SK-N-SH (cell line): ENCODE measurements around the gene IFNG. TPM values are rescaled to one million over a fixed set of nuclear protein-coding genes. Genes with fewer than 3 reads are reported as not detected.

Source experiments
- CTCF ChIA-PET: fragments of 300-600, 350-600 bp; formaldehyde crosslinking; extraction: SDS; loops from one replicate; lab custom pipeline; 2021; lab: Yijun Ruan, JAX
- POLR2A ChIA-PET: fragments of 350-600 bp; sonication (Branson Sonifier 250); formaldehyde crosslinking; extraction: SDS; loops from one replicate; lab custom pipeline; 2020; ENCODE audit warnings: antibody characterized with exemption, inconsistent platforms; lab: Yijun Ruan, JAX
- DNase-seq: peaks from one replicate; pipeline ENCODE4 v3.0.0; 2012
- H2AFZ ChIP-seq: fragments of 200-600 bp; sonication (generic); 2 replicates; pipeline ENCODE4 v1.8.1; 2016; ENCODE audit warnings: antibody characterized with exemption, mild to moderate bottlenecking, low read depth
- H3F3A ChIP-seq: fragments of 200-600 bp; sonication (generic); replicated peaks from 2 replicates; pipeline ENCODE3; 2016; ENCODE audit warnings: antibody characterized with exemption, mild to moderate bottlenecking; ENCODE audit not compliant: insufficient read depth
- H3K27ac ChIP-seq, 2 experiments: fragments of 200-500 bp in 1 of 2; fragments of 200-600 bp in 1 of 2; sonication (Bioruptor generic) in 1 of 2; sonication (generic), shearing (Covaris generic) in 1 of 2; 2 replicates each; pipeline versions ENCODE4 v1.5.1 to v1.6.1; 2014 to 2016; ENCODE audit warnings: low read depth in 2 of 2, inconsistent platforms in 1 of 2, low read length in 1 of 2, mild to moderate bottlenecking in 1 of 2, mixed read lengths in 1 of 2
- H3K27me3 ChIP-seq: fragments of 200-600 bp; sonication (generic), shearing (Covaris generic); 2 replicates; pipeline ENCODE4 v1.6.1; 2016; ENCODE audit warnings: mixed run types; ENCODE audit not compliant: insufficient read depth
- H3K36me3 ChIP-seq, 2 experiments: fragments of 200-500 bp in 1 of 2; fragments of 200-600 bp in 1 of 2; sonication (Bioruptor generic) in 1 of 2; sonication (generic) in 1 of 2; replicated peaks in 1 of 2; 2 replicates each; pipeline versions ENCODE3 to v1.5.1; 2014 to 2016; ENCODE audit warnings: low read length in 1 of 2, mild to moderate bottlenecking in 1 of 2; ENCODE audit not compliant: insufficient read depth in 2 of 2, control insufficient read depth in 1 of 2
- H3K4me1 ChIP-seq, 2 experiments: fragments of 200-500 bp in 1 of 2; fragments of 200-600 bp in 1 of 2; sonication (Bioruptor generic) in 1 of 2; sonication (generic), shearing (Covaris generic) in 1 of 2; 2 replicates each; pipeline versions ENCODE4 v1.5.1 to v1.6.1; 2014 to 2016; ENCODE audit warnings: low read depth in 1 of 2, low read length in 1 of 2, mixed run types in 1 of 2; ENCODE audit not compliant: insufficient read depth in 2 of 2, control insufficient read depth in 1 of 2
- H3K4me2 ChIP-seq: fragments of 200-600 bp; sonication (generic), shearing (Covaris generic); 2 replicates; pipeline ENCODE4 v1.6.1; 2017; ENCODE audit warnings: mixed run types
- H3K4me3 ChIP-seq, 2 experiments: fragments of 200-500 bp in 1 of 2; fragments of 200-600 bp in 1 of 2; sonication (Bioruptor generic) in 1 of 2; sonication (generic), shearing (Covaris generic) in 1 of 2; 2 replicates each; pipeline versions ENCODE4 v1.5.1 to v1.8.1; 2014 to 2016; ENCODE audit warnings: low read depth in 2 of 2, inconsistent platforms in 1 of 2, low read length in 1 of 2, mild to moderate bottlenecking in 1 of 2, mixed read lengths in 1 of 2, moderate library complexity in 1 of 2
- H3K79me2 ChIP-seq: fragments of 200-600 bp; sonication (generic); 2 replicates; pipeline ENCODE4 v1.8.1; 2017; ENCODE audit warnings: mild to moderate bottlenecking; ENCODE audit not compliant: insufficient read depth
- H3K9ac ChIP-seq: fragments of 200-600 bp; sonication (generic); 2 replicates; pipeline ENCODE4 v1.6.1; 2017; ENCODE audit warnings: mixed run types
- H3K9me2 ChIP-seq: fragments of 200-600 bp; sonication (generic); 2 replicates; pipeline ENCODE4 v1.6.1; 2017; ENCODE audit warnings: mixed run types
- H3K9me3 ChIP-seq: fragments of 200-600 bp; sonication (generic); 2 replicates; pipeline ENCODE4 v1.6.1; 2017; ENCODE audit warnings: mixed run types, mild to moderate bottlenecking, moderate library complexity
- H4K20me1 ChIP-seq: fragments of 200-600 bp; sonication (generic); 2 replicates; pipeline ENCODE4 v1.6.1; 2017; ENCODE audit warnings: mild to moderate bottlenecking, mixed run types; ENCODE audit not compliant: insufficient read depth
- CTCF ChIP-seq: fragments of 200-600 bp; sonication (generic); IDR thresholded peaks from 2 replicates; pipeline ENCODE4 v1.6.1; 2017; ENCODE audit warnings: antibody characterized with exemption, mild to moderate bottlenecking, moderate library complexity
- EZH2phosphoT487 ChIP-seq: fragments of 200-600 bp; sonication (generic); IDR thresholded peaks from 2 replicates; pipeline ENCODE4 v1.6.1; 2017; ENCODE audit warnings: low read depth, mixed run types, mild to moderate bottlenecking, antibody characterized with exemption, moderate library complexity, borderline replicate concordance
- FOSL2 ChIP-seq: IDR thresholded peaks from 2 replicates; pipeline ENCODE4 v1.4.0; 2012; ENCODE audit warnings: low read depth, mild to moderate bottlenecking, moderate library complexity, borderline replicate concordance
- REST ChIP-seq: IDR thresholded peaks from 2 replicates; pipeline ENCODE4 v1.6.1; 2012; ENCODE audit warnings: mild to moderate bottlenecking, low read depth, low read length, moderate library complexity
- SIN3A ChIP-seq: IDR thresholded peaks from 2 replicates; pipeline ENCODE4 v1.6.1; 2012; ENCODE audit warnings: low read depth, mild to moderate bottlenecking, low read length, moderate library complexity, borderline replicate concordance
- SMC3 ChIP-seq: IDR thresholded peaks from 2 replicates; pipeline ENCODE4 v1.6.1; 2012; ENCODE audit warnings: low read depth, low read length, improper control_type of control experiment
- TAF1 ChIP-seq: IDR thresholded peaks from 2 replicates; pipeline ENCODE4 v1.6.1; 2012; ENCODE audit warnings: low read depth, mild to moderate bottlenecking, low read length, moderate library complexity, borderline replicate concordance
- USF2 ChIP-seq: fragments of 150-350 bp; IDR thresholded peaks from 2 replicates; pipeline ENCODE4 v1.6.1; 2017; ENCODE audit warnings: antibody characterized with exemption, low read length, low read depth, borderline replicate concordance
- ZBTB33 ChIP-seq: IDR thresholded peaks from 2 replicates; pipeline ENCODE4 v1.4.0; 2012; ENCODE audit warnings: low read depth, borderline replicate concordance
- WGBS: methylation state at CpG from one replicate; pipeline ENCODE4 v1.1.6; 2017; ENCODE audit warnings: low lambda C conversion rate; 5-methylcytosine and 5-hydroxymethylcytosine counted together
- polyA plus RNA-seq, 3 experiments: library from polyadenylated mRNA; depleted of rRNA; stranded (reverse); fragments of >200 nt; gene quantifications; 2 replicates each; pipeline ENCODE4 v1.2.3, GENCODE V29; 2012

The IFNG gene
- polyA plus RNA-seq, 1 of the 3 experiments (the other 2 are of a cell fraction) = not detected

GRCh38 chr12:68109444-68110217 is 49.9 kb downstream of the IFNG start:
- Histone ChIP-seq H3K36me3 (no peaks in the 10 kb centered on the region), H3K4me2 (no peak overlapping the region), H4K20me1 (no peaks in the 10 kb centered on the region), H3F3A (no peaks in the 10 kb centered on the region), H3K27me3 (no peaks in the 10 kb centered on the region), H3K4me3 (no peak overlapping the region), H3K27ac (no peak overlapping the region), H3K79me2 (no peaks in the 10 kb centered on the region), H3K9ac (no peak overlapping the region), H3K4me1 (no peaks in the 10 kb centered on the region)
- WGBS = 42% methylated on average over 1 of the region's 1 CpG
- CTCF ChIA-PET = no interaction called here
- no peak for DNase-seq
- POLR2A ChIA-PET = no interaction called here
- TF ChIP-seq SMC3 (no peak), REST (no peak), EZH2phosphoT487 (no peak), USF2 (no peak), CTCF (no peak), TAF1 (no peak), ZBTB33 (no peak), FOSL2 (no peak), SIN3A (no peak)
- TF ChIP-seq, all 33 proteins: peak for 0
- H3K9me2 ChIP-seq = no peaks in the 10 kb centered on the region
- H3K9me3 ChIP-seq = no peaks in the 10 kb centered on the region
- H2AFZ ChIP-seq = no peak overlapping the region
